Measurements from ENCODE around the gene MED9.

- TF ChIP-seq CTCF (IDR thresholded peaks at IDR 0.05) = peak in 6 of 7 experiments; percentile 30 to 66 (median 50)
- TF ChIP-seq POLR2A (IDR thresholded peaks at IDR 0.05) = peak in 2 of 3 donors; percentile 35 to 58
Measured at GRCh38 chr17:17440010-17440843, 36.6 kb upstream of the MED9 start.

Data from body of pancreas (tissue), 4 donors.